NCI-H1436 (cell line): Measurements from ENCODE around the gene SNRNP48.

Source experiments
- DNase-seq: peaks from one replicate; lab custom pipeline; 2025; lab: John Stamatoyannopoulos, UW

Gene SNRNP48, protein sequence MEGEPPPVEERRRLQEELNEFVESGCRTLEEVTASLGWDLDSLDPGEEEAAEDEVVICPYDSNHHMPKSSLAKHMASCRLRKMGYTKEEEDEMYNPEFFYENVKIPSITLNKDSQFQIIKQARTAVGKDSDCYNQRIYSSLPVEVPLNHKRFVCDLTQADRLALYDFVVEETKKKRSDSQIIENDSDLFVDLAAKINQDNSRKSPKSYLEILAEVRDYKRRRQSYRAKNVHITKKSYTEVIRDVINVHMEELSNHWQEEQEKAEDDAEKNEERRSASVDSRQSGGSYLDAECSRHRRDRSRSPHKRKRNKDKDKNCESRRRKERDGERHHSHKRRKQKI

DNA sequence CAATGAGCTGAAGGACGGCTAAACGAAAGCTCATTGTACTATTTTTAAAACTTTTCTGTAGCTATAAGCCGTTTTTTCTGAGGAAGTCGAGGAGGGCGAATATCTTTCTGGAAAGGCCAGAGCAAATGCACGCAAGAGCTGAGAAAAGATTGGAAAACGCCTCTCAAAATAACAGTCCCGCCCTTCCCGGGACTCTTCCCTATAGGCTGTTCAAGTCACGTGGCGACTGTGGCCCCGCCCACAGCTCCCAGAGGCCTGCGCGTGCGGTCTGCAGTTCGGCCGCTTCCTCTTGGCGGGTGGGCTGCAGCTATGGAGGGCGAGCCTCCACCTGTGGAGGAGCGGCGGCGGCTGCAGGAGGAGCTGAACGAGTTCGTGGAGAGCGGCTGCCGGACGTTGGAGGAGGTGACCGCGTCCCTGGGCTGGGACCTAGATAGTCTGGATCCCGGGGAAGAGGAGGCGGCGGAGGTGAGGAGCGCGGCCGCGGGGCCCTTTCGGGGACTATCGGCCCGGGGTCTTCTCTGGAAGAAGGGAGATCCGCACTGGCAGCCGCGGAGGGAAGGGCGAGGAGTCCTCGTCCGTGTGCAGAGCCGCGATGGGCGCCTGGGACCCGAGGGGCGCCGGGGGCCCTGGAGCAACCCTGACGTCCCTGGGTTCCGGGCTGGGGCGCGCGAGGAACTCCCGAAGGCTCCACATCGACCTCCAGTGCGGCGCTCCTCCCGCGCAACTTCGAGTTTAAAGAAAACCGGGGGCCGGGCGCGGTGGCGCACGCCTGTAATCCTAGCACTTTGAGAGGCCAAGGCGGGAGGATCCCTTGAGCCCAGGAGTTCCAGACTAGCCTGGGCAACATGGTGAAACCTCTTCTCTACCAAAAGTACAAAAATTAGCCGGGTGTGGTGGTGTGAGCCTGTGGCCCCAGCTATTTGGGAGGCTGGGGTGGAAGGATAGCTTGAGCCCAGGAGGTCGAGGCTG is at the start of gene SNRNP48:
SNRNP48 (plus strand) TSS at position 250 of the 969 bp plus-strand sequence; CDS start at position 310, 60 bp downstream.
- peak; percentile 90 for DNase-seq

DNA sequence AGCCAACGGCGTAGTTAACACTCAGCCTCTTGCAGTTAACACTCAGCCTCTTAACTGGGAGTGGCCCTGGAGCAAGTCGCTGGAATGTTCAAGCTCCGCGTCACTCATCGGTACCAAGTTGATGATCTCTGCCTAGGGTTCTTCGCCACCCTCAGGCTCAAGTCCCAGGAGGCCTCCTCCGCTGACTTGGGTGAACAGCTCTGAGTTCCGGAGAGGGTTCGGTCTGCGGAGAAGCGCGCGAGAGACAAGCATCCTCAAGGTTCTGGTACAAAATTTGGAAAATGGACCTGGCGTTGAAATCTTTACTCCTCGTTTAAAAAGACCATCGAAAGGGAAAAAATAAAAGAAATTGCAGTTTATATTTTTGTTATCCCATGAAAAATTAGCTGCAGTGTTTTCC is 49.4 kb upstream of the SNRNP48 start:
- no peak for DNase-seq

DNA sequence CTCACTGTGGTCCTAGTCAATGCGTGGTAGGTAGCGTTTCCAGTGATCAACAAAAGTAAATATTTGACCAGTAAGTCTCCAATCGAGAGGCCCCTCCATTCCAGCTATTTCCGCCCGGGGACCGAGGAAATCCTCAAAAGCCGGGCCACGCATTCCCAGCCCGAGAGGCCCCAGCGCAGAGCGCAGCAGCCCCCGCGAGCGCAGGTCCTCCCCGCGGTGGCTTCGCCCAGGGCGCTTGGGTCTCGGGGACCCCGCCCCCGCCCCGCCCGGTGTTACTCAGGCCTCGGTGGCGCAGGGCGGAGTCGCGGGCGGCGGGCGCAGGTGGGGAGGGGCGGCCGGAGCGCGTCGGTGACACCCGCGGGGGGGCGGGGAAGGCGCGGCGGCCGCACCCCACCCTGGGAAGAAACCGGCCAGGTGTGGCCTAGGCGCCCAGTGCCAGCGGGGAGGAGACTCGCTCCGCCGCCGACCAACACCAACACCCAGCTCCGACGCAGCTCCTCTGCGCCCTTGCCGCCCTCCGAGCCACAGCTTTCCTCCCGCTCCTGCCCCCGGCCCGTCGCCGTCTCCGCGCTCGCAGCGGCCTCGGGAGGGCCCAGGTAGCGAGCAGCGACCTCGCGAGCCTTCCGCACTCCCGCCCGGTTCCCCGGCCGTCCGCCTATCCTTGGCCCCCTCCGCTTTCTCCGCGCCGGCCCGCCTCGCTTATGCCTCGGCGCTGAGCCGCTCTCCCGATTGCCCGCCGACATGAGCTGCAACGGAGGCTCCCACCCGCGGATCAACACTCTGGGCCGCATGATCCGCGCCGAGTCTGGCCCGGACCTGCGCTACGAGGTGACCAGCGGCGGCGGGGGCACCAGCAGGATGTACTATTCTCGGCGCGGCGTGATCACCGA is 48.6 kb upstream of the SNRNP48 start, which contains the start of gene DSP:
DSP (plus strand) TSS at position 497 of the 890 bp plus-strand sequence; CDS start at position 742, 245 bp downstream.
- peak; percentile 21 for DNase-seq

DNA sequence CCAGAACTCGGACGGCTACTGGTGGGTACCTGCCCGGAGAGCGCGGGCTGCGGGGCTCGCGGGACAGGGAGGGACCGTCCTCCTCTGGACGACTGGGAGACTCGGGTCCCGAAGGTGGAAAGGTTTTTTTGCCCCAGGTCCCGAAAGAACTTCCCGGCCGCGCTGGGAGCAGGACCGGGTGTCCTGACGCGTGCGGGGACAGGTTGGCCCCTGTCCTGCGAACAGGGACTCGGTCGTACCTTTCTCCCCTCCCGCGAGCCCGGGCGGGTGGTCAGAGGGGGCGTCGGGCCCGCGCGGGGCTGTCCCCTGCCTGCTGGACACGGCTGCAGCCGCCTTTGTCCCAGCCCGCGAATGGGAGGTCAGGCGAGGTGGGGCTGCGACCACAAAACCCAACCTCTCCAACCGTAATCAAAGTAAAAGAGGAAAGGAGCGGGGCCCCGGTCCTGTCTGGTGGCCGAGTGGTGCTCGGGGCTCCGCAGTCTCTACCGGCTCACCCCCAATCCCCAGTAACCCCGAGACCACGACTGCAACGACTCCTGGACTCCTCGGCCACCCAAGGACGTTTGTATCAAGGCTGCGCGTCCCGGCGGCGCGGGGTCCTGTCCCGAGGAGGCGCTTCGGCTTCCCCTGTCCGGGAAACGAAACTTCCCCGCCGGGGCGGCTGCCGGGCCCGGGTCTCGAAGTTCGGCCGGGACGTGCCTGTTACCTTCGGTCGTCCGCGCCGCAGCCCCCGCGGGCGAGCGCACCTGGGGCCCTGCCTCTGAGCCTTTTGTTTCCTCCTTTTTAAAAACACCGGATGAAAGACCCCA is 47.7 kb upstream of the SNRNP48 start:
- DNase-seq: no peak

DNA sequence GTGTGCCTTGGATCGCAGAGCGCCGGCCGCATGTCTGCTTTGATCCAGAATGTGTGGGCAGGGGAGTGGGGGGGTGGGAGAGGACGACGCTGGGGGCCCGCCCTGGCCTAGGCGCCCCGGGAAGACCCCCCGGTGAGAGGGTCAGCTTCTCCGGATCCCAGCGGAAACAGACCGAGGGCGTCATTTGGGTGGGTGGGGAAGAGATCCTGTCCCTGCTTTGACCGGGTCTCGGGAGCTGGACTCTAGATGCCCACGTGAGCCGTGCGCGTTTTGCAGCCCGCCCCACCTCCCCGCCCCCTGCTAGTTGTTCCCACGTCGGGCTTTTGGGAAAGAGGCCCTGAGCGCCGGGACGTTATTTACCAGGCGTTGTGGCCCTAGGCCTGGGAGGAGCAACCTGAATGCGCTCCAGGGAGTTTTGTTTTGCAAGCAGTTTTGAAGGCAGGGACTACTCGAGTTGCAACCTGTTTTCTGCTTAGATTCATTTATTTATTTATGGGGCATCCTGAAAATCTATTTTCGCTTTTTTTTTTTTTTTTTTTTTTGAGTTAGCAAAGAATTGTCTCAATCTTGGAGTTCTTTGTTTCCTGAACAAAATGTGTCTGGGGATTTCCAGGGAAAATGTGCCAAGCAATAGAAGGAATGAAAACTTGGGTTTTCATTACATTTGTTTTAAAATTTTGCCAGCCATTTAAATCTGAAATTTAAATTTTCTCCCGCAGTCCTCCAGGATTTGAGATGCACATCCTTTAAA is 46.9 kb upstream of the SNRNP48 start:
- no peak for DNase-seq

DNA sequence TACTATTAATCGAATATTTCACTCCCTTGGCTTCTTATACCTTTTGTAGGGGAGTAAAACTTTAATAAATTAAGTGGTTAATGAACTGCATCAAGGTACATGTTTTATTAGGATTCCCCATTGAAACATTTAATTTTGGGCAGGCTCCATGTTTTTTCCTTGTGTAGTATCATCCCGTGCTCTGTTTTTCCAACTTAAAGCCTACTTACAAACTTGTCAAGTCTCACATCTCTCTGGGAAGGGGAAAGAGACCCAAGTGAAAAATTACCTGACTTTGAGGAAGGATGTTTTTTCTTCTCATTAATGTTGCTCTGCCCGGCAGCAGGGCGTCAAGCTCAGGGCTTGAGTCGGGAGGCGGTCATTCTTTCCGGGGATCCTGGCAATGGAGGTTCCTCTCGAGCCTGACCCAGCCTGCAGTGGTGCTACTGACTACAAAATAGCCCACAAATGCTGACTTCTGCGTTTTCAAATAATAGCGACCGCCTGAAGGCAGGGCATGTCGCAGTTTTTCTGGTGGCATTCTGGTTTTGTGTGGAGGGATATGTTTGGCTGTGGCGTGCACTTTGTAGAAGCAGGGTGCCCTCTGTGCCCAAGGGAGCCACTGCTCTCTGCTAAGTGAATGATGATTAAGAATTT is 46.1 kb upstream of the SNRNP48 start:
- no peak for DNase-seq

DNA sequence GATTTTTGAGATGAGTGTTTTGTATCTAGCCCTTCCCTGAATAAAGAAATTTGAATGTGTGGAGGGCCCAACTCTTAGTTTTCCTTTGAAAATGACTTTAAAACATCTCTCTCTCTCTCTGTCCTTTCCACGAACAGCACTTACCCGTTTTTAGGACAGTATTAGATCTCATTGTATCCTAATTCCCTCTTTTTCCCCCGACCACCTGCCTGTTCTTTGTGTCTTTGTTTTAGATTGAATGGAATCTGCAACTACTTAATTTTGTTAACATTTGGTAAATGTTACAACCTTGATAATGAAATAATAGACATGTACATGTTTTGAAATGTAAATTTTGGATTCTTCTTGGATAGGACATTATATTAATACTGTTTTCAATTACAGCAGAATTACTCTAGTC is 45.4 kb upstream of the SNRNP48 start:
- no peak for DNase-seq

DNA sequence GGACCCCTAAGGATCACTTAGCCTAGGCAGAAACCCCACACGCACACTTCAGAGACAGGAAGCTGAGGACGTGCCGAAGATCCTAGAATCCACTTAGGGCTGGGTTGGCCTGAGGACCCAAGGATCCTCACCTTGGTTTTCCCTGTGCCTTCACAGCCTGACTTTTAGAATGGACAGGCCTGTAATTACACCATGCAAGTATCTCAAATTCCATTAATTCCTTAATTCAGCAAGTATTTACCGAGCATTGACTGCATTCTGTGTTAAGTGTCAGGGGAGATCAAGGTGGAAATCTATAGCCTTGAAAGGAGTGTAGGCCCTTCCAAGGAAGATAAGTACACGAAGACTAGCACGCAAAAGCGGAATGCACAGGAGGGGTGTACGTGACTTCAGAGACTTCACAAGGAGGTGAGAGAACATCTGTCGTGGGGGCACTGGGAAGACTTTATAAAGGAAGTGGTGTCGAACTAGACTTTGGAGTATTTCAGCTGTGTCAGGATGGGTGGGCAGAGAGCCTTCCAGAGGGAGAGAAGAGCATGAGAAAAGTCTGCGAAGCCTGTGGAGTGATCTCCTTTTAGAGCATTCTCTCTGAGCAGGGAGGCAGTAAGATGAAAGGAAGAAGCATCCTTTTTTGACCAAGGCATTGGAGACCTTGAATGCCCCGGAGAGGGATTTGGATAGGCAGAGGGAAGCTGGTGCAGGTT is 44.5 kb upstream of the SNRNP48 start:
- no peak for DNase-seq

DNA sequence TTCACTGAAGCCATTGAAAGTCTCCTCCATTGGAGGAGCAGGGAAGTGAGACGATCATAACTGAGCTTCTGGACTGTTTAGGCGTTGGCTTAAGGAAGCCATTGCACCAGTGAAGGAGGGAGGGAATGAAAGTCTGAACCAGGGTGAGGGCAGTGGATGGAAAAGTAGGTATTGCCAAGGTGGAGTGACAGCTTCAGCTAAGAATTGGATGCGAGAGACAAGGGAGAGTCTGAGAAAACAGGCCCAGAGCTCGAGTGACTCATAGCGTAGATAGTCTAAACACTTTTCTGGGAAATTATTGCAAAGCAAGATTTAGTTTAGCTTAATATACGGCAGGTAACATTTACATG is 44.0 kb upstream of the SNRNP48 start:
- DNase-seq: no peak

DNA sequence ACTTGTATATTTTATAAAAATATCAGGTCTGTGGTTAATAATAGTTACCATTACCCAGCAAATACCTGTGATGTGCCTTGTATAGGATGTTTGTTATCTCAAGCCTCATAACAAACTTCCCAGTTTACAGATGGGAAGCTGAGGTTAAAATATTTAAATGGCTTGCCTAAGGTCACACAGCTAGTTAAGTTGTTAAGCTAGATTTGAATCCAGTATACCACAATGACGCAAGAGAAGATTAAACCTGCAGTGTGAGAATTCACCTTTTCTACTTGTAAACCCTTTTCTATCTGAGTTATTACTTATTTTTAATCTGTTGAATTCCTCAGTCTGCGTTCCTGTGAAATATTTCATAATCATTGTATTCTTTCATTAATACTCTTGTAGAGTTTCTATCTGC is 43.6 kb upstream of the SNRNP48 start:
- DNase-seq: no peak

DNA sequence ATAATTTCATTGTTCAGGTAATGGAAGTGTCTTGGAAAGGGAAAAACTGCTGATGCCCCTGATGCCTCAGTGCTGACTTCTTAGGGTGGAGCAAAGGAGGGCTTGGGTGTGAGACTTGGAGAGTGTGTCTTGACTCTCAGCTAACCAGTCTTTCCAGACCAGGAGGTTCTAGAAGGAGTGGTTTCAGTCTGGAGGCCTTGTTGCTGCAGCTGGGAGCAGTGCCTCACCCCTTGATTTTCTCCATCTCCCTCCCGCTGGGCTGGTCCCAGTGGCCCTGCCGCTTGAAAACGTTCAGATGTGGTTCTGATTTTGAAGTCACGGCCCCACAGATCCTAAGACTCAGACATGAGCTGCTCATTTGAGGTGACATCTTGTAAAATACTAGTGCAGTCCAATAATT is 43.1 kb upstream of the SNRNP48 start:
- no peak for DNase-seq

DNA sequence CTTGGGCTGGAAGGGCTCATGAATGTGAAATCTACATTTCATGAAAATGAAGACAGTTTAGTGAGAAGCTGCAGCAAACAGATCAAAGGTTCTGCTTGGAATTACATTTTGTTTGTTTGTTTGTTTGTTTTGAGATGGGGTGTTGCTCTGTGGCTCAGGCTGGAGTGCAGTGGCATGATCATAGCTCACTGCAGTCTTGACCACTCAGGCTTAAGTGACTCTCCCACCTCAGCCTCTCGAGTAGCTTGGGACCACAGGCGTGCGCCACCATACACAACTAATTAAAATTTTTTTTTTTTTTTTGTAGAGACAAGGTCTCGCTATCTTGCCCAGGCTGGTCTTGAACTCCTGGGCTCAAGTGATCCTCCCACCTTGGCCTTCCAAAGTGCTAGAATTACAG is 42.7 kb upstream of the SNRNP48 start:
- DNase-seq: no peak

DNA sequence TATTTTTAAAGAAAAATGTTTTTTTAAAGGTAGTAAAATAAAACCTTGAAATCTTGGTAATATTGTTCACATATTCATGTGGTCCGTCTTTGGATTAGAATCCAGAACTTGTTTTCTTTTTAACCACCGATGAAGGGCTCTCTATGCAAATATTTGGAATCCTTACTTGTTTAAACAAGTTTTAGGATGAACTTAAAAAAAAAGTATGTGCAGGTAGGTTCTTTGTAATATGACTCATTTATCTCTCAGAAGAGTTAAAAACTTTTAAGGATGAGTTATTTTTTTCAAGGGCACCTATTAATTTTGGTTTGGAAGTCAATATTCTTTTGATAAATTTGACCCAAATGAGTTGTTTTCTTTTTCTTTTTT is 39.6 kb upstream of the SNRNP48 start:
- DNase-seq: no peak

DNA sequence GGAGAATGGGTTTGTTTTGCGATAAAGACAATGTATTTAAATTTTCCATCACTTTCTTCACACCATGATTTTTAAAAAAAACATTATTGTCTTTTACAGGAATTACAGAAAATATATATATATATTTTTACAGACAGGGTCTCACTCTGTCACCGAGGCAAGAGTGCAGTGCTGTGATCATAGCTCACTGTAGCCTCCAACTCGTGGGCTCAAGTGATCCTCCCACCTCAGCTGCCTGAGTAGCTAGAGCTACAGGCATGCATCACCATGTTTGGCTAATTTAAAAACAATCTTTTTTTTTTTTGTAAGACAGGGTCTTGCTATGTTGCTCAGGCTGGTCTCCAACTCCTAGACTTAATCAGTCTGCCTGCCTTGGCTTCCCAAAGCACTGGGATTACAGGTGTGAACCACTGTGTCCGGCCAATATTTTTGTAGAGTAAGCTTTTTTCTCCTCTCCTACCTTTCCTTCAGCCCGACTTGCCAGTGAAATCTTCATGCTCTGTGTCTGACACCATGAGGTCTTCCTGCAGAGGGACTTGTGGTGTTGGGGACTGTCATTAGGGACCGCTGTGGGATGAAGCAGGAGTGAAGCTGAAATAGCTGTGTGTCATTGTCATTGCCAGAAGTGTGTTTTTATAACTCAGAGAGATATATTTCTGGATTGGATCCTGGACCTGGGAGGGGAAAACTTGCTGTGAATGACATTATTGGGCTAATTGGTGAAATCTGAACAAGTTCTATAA is 35.3 kb upstream of the SNRNP48 start:
- DNase-seq: no peak

DNA sequence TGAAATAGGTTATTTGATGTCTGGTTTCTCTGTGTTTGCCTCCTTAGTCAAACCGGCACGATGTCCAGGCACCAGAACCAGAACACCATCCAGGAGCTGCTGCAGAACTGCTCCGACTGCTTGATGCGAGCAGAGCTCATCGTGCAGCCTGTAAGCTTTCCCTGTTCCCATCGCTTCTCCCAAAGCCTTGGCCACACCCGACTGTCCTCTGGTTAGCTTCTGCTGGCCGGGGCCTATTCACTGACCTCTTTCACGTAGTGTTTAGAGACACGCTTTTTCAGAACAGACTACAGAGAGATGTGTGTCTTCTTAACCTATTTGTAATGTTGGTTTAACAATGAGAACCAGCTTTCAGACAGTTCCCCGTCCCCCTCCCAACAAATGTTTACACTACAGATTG is 34.3 kb upstream of the SNRNP48 start:
- no peak for DNase-seq

DNA sequence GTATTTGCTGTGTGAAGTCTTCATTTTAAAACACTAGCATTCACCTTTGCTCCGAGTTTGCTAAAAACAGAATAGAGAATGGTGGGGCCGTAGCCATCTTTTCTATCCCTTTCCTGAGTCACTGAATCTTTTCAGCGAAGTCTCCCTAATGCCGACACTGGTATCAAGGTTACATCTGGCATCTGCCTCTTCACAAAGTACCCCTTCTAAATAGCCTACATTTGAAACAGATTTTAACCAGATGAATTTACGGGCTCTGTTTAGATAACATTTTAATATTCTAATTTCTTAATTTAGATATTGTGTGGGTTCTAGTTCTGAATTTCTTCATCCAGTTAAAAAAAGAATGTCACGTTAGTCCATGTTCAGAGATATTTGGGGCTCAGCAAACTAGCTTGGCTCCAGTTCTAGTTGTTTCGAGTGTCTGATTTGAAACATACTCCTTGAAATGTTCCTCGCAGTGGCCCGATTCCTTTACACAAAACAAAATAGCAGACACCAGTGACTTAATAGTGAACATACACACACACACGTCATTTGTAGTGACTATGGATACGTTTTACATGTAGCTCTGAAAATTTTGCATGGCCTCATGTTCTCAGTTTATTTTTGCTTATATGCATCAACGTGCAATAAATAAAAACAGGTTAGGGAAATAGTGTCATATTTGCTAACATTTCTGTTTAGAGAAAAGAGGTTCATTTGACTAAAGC is 33.4 kb upstream of the SNRNP48 start:
- DNase-seq: no peak

DNA sequence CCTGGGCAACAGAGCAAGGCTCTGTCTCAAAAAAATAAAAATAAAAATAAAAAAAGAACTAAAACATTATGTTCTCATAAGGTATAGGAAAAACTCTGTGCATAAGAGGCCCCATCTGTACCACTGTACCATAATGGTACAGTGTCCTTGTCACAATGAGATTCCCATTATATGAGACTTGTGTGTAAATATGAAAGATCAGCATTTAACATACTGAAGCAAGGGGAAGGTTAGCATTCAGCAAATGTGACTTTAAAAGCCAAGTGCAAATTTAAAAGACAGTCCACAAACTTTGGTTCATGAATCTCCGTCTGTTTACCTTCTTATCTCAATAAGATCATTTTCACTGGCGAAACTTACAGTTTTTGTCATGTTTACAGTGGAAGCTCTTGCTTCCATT is 32.3 kb upstream of the SNRNP48 start:
- no peak for DNase-seq

DNA sequence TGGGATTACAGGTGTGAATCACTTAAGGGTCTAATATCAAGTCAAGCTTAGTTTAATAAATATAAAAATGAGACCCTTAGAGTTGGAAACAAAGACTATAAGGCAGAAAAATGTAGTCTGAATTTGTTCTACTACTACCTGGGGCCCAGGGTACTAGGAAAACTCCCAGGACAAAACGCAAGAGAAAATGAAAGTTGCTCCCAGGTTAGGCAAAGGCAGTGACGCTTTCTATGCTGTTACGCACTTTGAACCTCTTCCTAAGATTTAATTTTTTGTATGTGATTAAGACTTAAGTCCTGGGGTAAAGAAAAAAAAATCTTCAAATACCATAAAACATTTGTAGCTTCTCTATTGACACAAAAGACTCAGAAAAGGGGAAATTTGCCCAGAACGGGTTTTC is 31.2 kb upstream of the SNRNP48 start:
- no peak for DNase-seq
